Thyroid gland (tissue), 4 donors: ENCODE measurements around the gene BMP6.

Source experiments
- POLR2A ChIP-seq, 2 donors: fragments of 450-650 bp; IDR thresholded peaks; one replicate each; pipeline ENCODE4 v1.6.1; 2017; ENCODE audit warnings: antibody characterized with exemption in 2 of 2, mild to moderate bottlenecking in 2 of 2, moderate library complexity in 1 of 2
- TF ChIP-seq, protein P1 (sequence below), 6 experiments: fragments of 200-600 bp in 3 of 6; fragments of 450-650 bp in 3 of 6; sonication (generic) in 3 of 6; IDR thresholded peaks; one replicate each; pipeline ENCODE4 v1.5.1; 2016 to 2019; ENCODE audit warnings: antibody characterized with exemption in 6 of 6, mild to moderate bottlenecking in 2 of 6, inconsistent platforms in 1 of 6, moderate library complexity in 1 of 6

DNA sequence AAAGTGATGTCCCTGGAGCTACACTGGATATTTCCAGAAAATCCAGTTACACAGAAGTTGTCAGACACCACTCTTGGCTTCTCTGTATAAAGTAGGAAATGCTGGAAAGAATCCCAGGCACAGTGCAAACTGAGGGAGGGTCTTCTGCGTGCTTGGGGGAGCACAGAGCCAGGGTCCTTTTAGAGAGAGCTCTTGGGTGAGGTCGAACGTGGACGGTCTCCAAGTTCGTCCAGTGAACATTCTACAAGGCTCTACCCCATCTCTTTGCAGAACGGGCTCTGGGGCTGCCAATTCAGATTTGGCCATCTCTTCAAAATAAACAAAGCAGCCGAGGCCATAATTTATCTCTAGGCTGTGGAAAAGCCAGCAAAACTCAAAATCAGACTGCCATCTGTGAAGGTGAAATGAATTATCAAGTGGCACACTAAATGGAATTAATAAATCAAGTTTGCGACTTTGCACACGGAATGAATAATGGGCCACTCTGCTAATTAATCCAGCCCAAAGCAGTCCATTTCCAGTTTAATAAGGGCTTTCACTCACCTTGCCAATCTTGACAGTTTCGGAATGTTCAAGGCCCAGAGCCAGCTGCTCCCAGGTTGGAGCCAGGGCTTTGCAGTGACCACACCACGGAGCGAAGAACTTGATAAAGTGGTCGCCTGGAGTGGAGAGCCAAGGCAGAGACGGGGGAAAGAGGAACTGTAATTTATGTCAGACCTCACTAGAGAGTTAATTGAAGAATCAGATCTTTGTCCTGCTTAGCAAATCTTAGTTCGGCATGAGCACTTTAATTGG is 165.4 kb downstream of the BMP6 start:
- no peak for TF ChIP-seq POLR2A (IDR thresholded peaks at IDR 0.05)
- TF ChIP-seq, protein P1, sequence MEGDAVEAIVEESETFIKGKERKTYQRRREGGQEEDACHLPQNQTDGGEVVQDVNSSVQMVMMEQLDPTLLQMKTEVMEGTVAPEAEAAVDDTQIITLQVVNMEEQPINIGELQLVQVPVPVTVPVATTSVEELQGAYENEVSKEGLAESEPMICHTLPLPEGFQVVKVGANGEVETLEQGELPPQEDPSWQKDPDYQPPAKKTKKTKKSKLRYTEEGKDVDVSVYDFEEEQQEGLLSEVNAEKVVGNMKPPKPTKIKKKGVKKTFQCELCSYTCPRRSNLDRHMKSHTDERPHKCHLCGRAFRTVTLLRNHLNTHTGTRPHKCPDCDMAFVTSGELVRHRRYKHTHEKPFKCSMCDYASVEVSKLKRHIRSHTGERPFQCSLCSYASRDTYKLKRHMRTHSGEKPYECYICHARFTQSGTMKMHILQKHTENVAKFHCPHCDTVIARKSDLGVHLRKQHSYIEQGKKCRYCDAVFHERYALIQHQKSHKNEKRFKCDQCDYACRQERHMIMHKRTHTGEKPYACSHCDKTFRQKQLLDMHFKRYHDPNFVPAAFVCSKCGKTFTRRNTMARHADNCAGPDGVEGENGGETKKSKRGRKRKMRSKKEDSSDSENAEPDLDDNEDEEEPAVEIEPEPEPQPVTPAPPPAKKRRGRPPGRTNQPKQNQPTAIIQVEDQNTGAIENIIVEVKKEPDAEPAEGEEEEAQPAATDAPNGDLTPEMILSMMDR (IDR thresholded peaks at IDR 0.05), result no peak
